GM21737 (cell line): ENCODE results near the gene PHPT1.
A peak's percentile ranks its signal among the peaks of the same experiment; 100 is the strongest.
"Not testable (repeated sequence)": the region's sequence is repeated elsewhere in the genome, so short reads cannot be mapped to it uniquely, and the experiment has no call there.

Experiments
- ATAC-seq: cut with Tn5 transposase; IDR thresholded peaks from one replicate; pipeline ENCODE4 v1.9.1; 2021; ENCODE audit warnings: mild to moderate bottlenecking, moderate library complexity; ENCODE audit not compliant: unreplicated experiment

PHPT1 gene

GRCh38 chr9:136835932-136836904, 13.0 kb upstream of the PHPT1 start:
- no peak for ATAC-seq

GRCh38 chr9:136837146-136837855, 11.9 kb upstream of the PHPT1 start:
- ATAC-seq: no peak

- not testable (repeated sequence) for ATAC-seq
Observed at GRCh38 chr9:136837856-136838277, 11.3 kb upstream of the PHPT1 start.

GRCh38 chr9:136838314-136839228, 10.6 kb upstream of the PHPT1 start:
- ATAC-seq: no peak

GRCh38 chr9:136839229-136840139, 9.7 kb upstream of the PHPT1 start:
- ATAC-seq: no peak

- no peak for ATAC-seq
Observed at GRCh38 chr9:136840140-136840876, 8.9 kb upstream of the PHPT1 start.

GRCh38 chr9:136840877-136841645, 8.1 kb upstream of the PHPT1 start:
- no peak for ATAC-seq

- ATAC-seq: not testable (repeated sequence)
Observed at GRCh38 chr9:136841646-136842379, 7.4 kb upstream of the PHPT1 start.

GRCh38 chr9:136842380-136842948, 6.7 kb upstream of the PHPT1 start, which contains the start of gene AJM1:
Gene AJM1 (plus strand): TSS chr9:136842478. CDS start chr9:136844415, 1,937 bp downstream.
- peak; percentile 54 for ATAC-seq

- ATAC-seq: not testable (repeated sequence)
Observed at GRCh38 chr9:136843159-136843800, 5.9 kb upstream of the PHPT1 start.

GRCh38 chr9:136843801-136844740, 5.1 kb upstream of the PHPT1 start:
- not testable (repeated sequence) for ATAC-seq

- no peak for ATAC-seq
Observed at GRCh38 chr9:136844761-136845464, 4.3 kb upstream of the PHPT1 start.

- no peak for ATAC-seq
Observed at GRCh38 chr9:136845465-136846260, 3.5 kb upstream of the PHPT1 start.
